ENCODE results near the gene CD3E.

GRCh38 chr11:118276422-118276821 is 28.1 kb upstream of the CD3E start:
- TF ChIP-seq ZNF366 (tag by site-specific recombination; conservative IDR thresholded peaks at IDR 0.05) (no peak), REST (tag by site-specific recombination; IDR thresholded peaks at IDR 0.05) (no peak)

All from HEK293 (cell line).